ENCODE measurements around the gene LRRC41. TPM values are rescaled to one million over a fixed set of nuclear protein-coding genes. Genes with fewer than 3 reads are reported as not detected.

Gene LRRC41
- total RNA-seq, 1 donor from 2014 or later = 60.2 TPM

DNA sequence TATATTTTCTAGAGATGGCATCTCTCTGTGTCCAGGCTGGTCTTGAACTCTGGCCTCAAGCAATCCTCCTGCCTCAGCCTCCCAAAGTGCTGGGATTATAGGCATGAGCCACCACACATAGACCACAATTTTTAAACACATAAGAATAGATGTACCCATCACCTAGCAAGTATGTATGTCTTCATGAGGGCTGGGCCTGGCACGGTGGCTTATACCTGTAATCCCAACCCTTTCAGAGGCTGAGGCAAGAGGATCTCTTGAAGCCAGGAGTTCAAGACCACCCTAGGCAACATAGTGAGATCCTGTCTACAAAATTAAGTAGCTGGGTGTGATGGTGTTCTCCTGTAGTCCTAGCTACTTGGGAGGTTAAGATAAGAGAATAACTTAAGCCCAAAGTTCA is 13.9 kb upstream of the LRRC41 start:
- no peak for TF ChIP-seq CTCF (IDR thresholded peaks at IDR 0.05)
- Mint-ChIP-seq H3K4me1 (peaks cover 11% of the 10 kb centered on the region), H3K36me3 (ENCODE audit: low read depth) (peaks cover 39% of the 10 kb centered on the region), H3K4me3 (no peak overlapping the region), H3K27me3 (no peaks in the 10 kb centered on the region), H3K9me3 (no peaks in the 10 kb centered on the region), H3K27ac (no peak overlapping the region)
- DNase-seq = no peak
- ChIA-PET CTCF (no interaction called here), POLR2A (interaction anchor here (0.7 kb wide), 2 partner anchors 10 to 18 kb away, joined by 3 to 6 read pairs; no protein-coding TSS in a partner anchor)
- ATAC-seq (ENCODE audit: low read depth) = no peak
- intact Hi-C loops (cut with micrococcal nuclease) = no loop called here

GRCh38 chr1:46315669-46316403 is 12.4 kb upstream of the LRRC41 start:
- Mint-ChIP-seq H3K27ac (no peak overlapping the region), H3K27me3 (no peaks in the 10 kb centered on the region), H3K9me3 (no peaks in the 10 kb centered on the region), H3K36me3 (ENCODE audit: low read depth) (peaks cover 52% of the 10 kb centered on the region), H3K4me3 (no peak overlapping the region), H3K4me1 (peaks cover 2% of the 10 kb centered on the region)
- intact Hi-C loops (cut with micrococcal nuclease) = no loop called here
- DNase-seq (no peak), ATAC-seq (ENCODE audit: low read depth) (no peak)
- TF ChIP-seq CTCF (IDR thresholded peaks at IDR 0.05) = no peak
- CTCF ChIA-PET = no interaction called here
- POLR2A ChIA-PET = no interaction called here

DNA sequence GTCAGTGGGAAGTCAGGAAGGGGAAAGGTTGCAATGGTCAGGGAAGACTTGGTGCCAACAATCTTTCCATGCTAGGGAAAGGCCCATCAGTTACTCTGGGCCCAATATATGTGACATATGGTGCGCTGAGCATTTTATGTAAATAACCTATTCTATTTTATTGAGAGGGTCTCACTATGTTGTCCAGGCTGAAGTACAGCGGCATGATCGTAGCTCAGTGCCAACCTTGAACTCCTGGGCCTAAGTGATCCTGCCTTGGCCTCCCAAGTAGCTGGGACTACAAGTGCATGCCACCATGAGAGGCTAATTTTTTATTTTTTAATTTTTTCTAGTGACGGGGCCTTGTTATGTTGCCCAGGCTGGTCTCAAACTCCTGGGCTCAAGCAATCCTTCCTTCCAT is 6.9 kb upstream of the LRRC41 start:
- no peak for DNase-seq
- Mint-ChIP-seq H3K4me3 (no peak overlapping the region), H3K27ac (no peak overlapping the region), H3K9me3 (no peaks in the 10 kb centered on the region), H3K36me3 (ENCODE audit: low read depth) (peaks cover 62% of the 10 kb centered on the region), H3K27me3 (no peaks in the 10 kb centered on the region), H3K4me1 (peaks cover 28% of the 10 kb centered on the region)
- CTCF ChIA-PET = no interaction called here
- ATAC-seq (ENCODE audit: low read depth) = no peak
- POLR2A ChIA-PET = no interaction called here
- intact Hi-C loops (cut with micrococcal nuclease) = no loop called here
- no peak for TF ChIP-seq CTCF (IDR thresholded peaks at IDR 0.05)

DNA sequence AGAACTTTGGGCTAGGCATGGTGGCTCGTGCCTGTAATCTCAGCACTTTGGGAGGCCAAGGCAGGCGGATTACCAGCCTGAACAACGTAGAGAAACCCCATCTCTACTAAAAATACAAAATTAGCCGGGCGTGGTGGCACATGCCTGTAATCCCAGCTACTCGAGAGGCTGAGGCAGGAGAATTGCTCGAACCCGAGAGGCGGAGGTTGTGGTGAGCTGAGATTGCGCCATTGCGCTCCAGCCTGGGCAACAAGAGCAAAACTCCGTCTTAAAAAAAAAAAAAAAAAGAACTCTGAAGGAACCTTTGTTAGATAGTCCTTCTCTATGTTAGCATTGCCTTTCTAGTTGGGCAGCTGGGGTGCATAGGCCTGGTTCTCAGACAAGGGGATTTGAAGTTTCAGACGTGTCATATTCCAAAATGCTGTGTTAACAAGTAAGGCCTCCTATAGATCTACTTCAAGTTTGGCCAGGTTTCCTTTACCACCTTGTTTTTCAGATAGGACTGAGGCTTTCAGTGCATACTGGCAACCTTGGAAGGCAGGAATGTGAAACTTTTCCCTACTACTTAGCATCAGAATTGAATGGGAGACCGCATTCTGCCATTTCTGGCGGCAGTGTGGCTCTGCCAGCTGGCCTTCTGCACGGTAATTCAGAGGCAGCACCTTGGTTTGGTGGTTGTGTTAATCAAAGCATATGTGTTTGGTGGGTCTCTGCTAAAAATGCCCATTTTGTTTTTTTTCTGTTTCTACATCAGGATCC is 6.2 kb upstream of the LRRC41 start:
- no peak for TF ChIP-seq CTCF (IDR thresholded peaks at IDR 0.05)
- intact Hi-C loops (cut with micrococcal nuclease) = loop anchor here (10.0 kb wide), 1 partner anchor 305 kb away; the partner anchor contains the start of gene MOB3C
- CTCF ChIA-PET = no interaction called here
- H3K27me3 Mint-ChIP-seq = no peaks in the 10 kb centered on the region
- H3K9me3 Mint-ChIP-seq = no peaks in the 10 kb centered on the region
- peaks cover 34% of the 10 kb centered on the region for H3K4me1 Mint-ChIP-seq
- no peak overlapping the region for H3K27ac Mint-ChIP-seq
- peaks cover 57% of the 10 kb centered on the region for H3K36me3 Mint-ChIP-seq (ENCODE audit: low read depth)
- no peak for ATAC-seq (ENCODE audit: low read depth)
- DNase-seq = no peak
- no peak overlapping the region for H3K4me3 Mint-ChIP-seq
- POLR2A ChIA-PET = no interaction called here

- DNase-seq (no peak), ATAC-seq (ENCODE audit: low read depth) (no peak)
- intact Hi-C loops (cut with micrococcal nuclease) = loop anchor here (10.0 kb wide), 1 partner anchor 309 kb away; the partner anchor contains the start of gene MOB3C
- no peaks in the 10 kb centered on the region for H3K27me3 Mint-ChIP-seq
- H3K4me1 Mint-ChIP-seq = peaks cover 57% of the 10 kb centered on the region
- H3K27ac Mint-ChIP-seq = no peak overlapping the region
- peaks cover 44% of the 10 kb centered on the region for H3K36me3 Mint-ChIP-seq (ENCODE audit: low read depth)
- no peak for TF ChIP-seq CTCF (IDR thresholded peaks at IDR 0.05)
- H3K4me3 Mint-ChIP-seq = peak overlapping the region; percentile 20
- ChIA-PET CTCF (no interaction called here), POLR2A (no interaction called here)
- H3K9me3 Mint-ChIP-seq = no peaks in the 10 kb centered on the region
Measured at GRCh38 chr1:46306159-46306530, 2.7 kb upstream of the LRRC41 start.
